ENCODE results near the gene ROBO1. TPM values are rescaled to one million over a fixed set of nuclear protein-coding genes. Genes with fewer than 3 reads are reported as not detected.

The ROBO1 gene
- total RNA-seq, 2 experiments from 2014 or later = 0.36 to 0.69 TPM

- CTCF ChIA-PET = no interaction called here
- no peak overlapping the region for H3K27ac Mint-ChIP-seq
- no peak for DNase-seq
These were observed 1138.3 kb downstream of the ROBO1 start for GRCh38 chr3:78629544-78629943.

GRCh38 chr3:78621061-78621716 is 1146.6 kb downstream of the ROBO1 start:
- POLR2A ChIA-PET = no interaction called here
- no peaks in the 10 kb centered on the region for H3K36me3 Mint-ChIP-seq (ENCODE audit: low read depth)
- no peak overlapping the region for H3K4me3 Mint-ChIP-seq
- CTCF ChIA-PET = no interaction called here
- H3K4me1 ChIP-seq (ENCODE audit: insufficient read depth, low read length) = no peaks in the 10 kb centered on the region
- ATAC-seq (ENCODE audit: poor library complexity) (no peak), DNase-seq (no peak)
- H3K9me3 Mint-ChIP-seq = no peaks in the 10 kb centered on the region
- no peaks in the 10 kb centered on the region for H3K36me3 ChIP-seq (ENCODE audit: insufficient read depth, low read length)
- no peak overlapping the region for H3K27ac ChIP-seq (ENCODE audit: low read depth in 1 of 2, low read length in 2 of 2)
- H3K27me3 Mint-ChIP-seq = no peaks in the 10 kb centered on the region
- H3K27me3 ChIP-seq (ENCODE audit: control insufficient read depth in 1 of 2, insufficient read depth in 2 of 2, low read length in 2 of 2) = no peaks in the 10 kb centered on the region
- H3K4me3 ChIP-seq (ENCODE audit: low read length) = no peak overlapping the region
- H3K9me3 ChIP-seq (ENCODE audit: control insufficient read depth in 1 of 2, insufficient read depth in 1 of 2, low read length in 2 of 2) = peaks cover 0 to 8% of the 10 kb centered on the region in 2 experiments
- intact Hi-C loops (cut with DNase I, micrococcal nuclease) = no loop called here
- H3K4me1 Mint-ChIP-seq (ENCODE audit: low read depth) = no peaks in the 10 kb centered on the region
- no peak overlapping the region for H3K27ac Mint-ChIP-seq
- no peak for TF ChIP-seq CTCF (IDR thresholded peaks at IDR 0.05)

More at GRCh38 chr3:78629544-78629943, 1138.3 kb downstream of the ROBO1 start:
- POLR2A ChIA-PET = no interaction called here
- Histone ChIP-seq H3K27me3 (ENCODE audit: control insufficient read depth in 1 of 2, insufficient read depth in 2 of 2, low read length in 2 of 2) (no peaks in the 10 kb centered on the region), H3K27ac (ENCODE audit: low read depth in 1 of 2, low read length in 2 of 2) (no peak overlapping the region), H3K4me3 (ENCODE audit: low read length) (no peak overlapping the region), H3K4me1 (ENCODE audit: insufficient read depth, low read length) (no peaks in the 10 kb centered on the region), H3K36me3 (ENCODE audit: insufficient read depth, low read length) (no peaks in the 10 kb centered on the region), H3K9me3 (ENCODE audit: control insufficient read depth in 1 of 2, insufficient read depth in 1 of 2, low read length in 2 of 2) (peaks cover 3 to 4% of the 10 kb centered on the region in 2 experiments)
- Mint-ChIP-seq H3K36me3 (ENCODE audit: low read depth) (no peaks in the 10 kb centered on the region), H3K4me3 (no peak overlapping the region), H3K27me3 (no peaks in the 10 kb centered on the region), H3K4me1 (ENCODE audit: low read depth) (no peaks in the 10 kb centered on the region), H3K9me3 (peaks cover 5% of the 10 kb centered on the region)
- no peak for TF ChIP-seq CTCF (IDR thresholded peaks at IDR 0.05)
- ATAC-seq (ENCODE audit: poor library complexity) = no peak
- intact Hi-C loops (cut with DNase I, micrococcal nuclease) = no loop called here

- no peaks in the 10 kb centered on the region for H3K27me3 Mint-ChIP-seq
- Histone ChIP-seq H3K36me3 (ENCODE audit: insufficient read depth, low read length) (no peaks in the 10 kb centered on the region), H3K4me1 (ENCODE audit: insufficient read depth, low read length) (no peaks in the 10 kb centered on the region), H3K27ac (ENCODE audit: low read depth in 1 of 2, low read length in 2 of 2) (no peak overlapping the region), H3K27me3 (ENCODE audit: control insufficient read depth in 1 of 2, insufficient read depth in 2 of 2, low read length in 2 of 2) (no peaks in the 10 kb centered on the region), H3K9me3 (ENCODE audit: control insufficient read depth in 1 of 2, insufficient read depth in 1 of 2, low read length in 2 of 2) (peaks cover 0 to 5% of the 10 kb centered on the region in 2 experiments), H3K4me3 (ENCODE audit: low read length) (no peak overlapping the region)
- no peaks in the 10 kb centered on the region for H3K9me3 Mint-ChIP-seq
- ATAC-seq (ENCODE audit: poor library complexity) = no peak
- H3K4me3 Mint-ChIP-seq = no peak overlapping the region
- CTCF ChIA-PET = no interaction called here
- H3K36me3 Mint-ChIP-seq (ENCODE audit: low read depth) = no peaks in the 10 kb centered on the region
- no peak for TF ChIP-seq CTCF (IDR thresholded peaks at IDR 0.05)
- DNase-seq = no peak
- no peaks in the 10 kb centered on the region for H3K4me1 Mint-ChIP-seq (ENCODE audit: low read depth)
- POLR2A ChIA-PET = no interaction called here
- no peak overlapping the region for H3K27ac Mint-ChIP-seq
- intact Hi-C loops (cut with DNase I, micrococcal nuclease) = no loop called here
These were observed 1153.3 kb downstream of the ROBO1 start for GRCh38 chr3:78614486-78614885.

Measured in CD4-positive, alpha-beta T cell (primary cell).